ENCODE data around the gene CLCN5.

The CLCN5 gene

GRCh38 chrX:49934148-49934547 is 11.8 kb downstream of the CLCN5 start:
- no peak for DNase-seq

GRCh38 chrX:49934729-49935128 is 12.3 kb downstream of the CLCN5 start:
- DNase-seq, result no peak

GRCh38 chrX:49947781-49948180 is 25.4 kb downstream of the CLCN5 start:
- DNase-seq, result no peak

- no peak for DNase-seq
These were observed 27.6 kb downstream of the CLCN5 start for GRCh38 chrX:49949961-49950360.

GRCh38 chrX:49951524-49952193 is 29.3 kb downstream of the CLCN5 start:
- no peak for DNase-seq

GRCh38 chrX:49956313-49956712 is 33.9 kb downstream of the CLCN5 start:
- DNase-seq, result no peak

GRCh38 chrX:49958727-49959485 is 36.5 kb downstream of the CLCN5 start:
- no peak for DNase-seq

GRCh38 chrX:49959602-49960001 is 37.2 kb downstream of the CLCN5 start:
- DNase-seq, result no peak

GRCh38 chrX:49960061-49960460 is 37.7 kb downstream of the CLCN5 start:
- no peak for DNase-seq

- no peak for DNase-seq
These were observed 48.3 kb downstream of the CLCN5 start for GRCh38 chrX:49970674-49971073.

GRCh38 chrX:49972328-49972860 is 50.0 kb downstream of the CLCN5 start:
- no peak for DNase-seq

- DNase-seq, result no peak
These were observed 54.3 kb downstream of the CLCN5 start for GRCh38 chrX:49976682-49977197.

GRCh38 chrX:49977319-49978090 is 55.1 kb downstream of the CLCN5 start:
- DNase-seq, result no peak

- no peak for DNase-seq
These were observed 55.8 kb downstream of the CLCN5 start for GRCh38 chrX:49978176-49978575.

- no peak for DNase-seq
These were observed 63.7 kb downstream of the CLCN5 start for GRCh38 chrX:49986058-49986457.

GRCh38 chrX:49987651-49988050 is 65.3 kb downstream of the CLCN5 start:
- DNase-seq, result no peak

GRCh38 chrX:49988143-49988542 is 65.7 kb downstream of the CLCN5 start:
- no peak for DNase-seq

- no peak for DNase-seq
These were observed 69.4 kb downstream of the CLCN5 start for GRCh38 chrX:49991758-49992157.

- DNase-seq, result no peak
These were observed 70.5 kb downstream of the CLCN5 start for GRCh38 chrX:49992853-49993252.

GRCh38 chrX:49993661-49994060 is 71.3 kb downstream of the CLCN5 start:
- no peak for DNase-seq

- DNase-seq, result peak; percentile 33
These were observed 72.8 kb downstream of the CLCN5 start for GRCh38 chrX:49995107-49995731.

GRCh38 chrX:49995795-49996455 is 73.5 kb downstream of the CLCN5 start:
- no peak for DNase-seq

Measured in EL (cell line).